ENCODE data around the gene LRRK1.

The LRRK1 gene

DNA sequence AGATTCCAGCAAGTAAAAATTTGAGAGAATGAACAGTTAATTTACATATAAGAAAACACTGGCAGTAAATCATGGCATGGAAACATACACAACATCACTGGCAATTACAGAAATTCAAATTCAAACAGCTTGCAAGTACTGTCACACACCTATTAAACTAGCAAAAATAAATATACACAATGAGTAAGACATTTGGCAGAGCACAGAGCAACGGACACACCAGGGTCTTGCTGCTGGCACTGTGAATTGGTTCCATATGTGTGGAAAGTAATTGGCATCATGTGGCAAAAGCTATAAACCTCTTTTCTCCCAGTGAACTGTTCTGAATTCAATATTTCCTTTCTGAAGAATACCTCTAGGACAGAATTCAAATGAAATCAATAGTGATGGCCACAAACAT lies 78.3 kb downstream of the LRRK1 start:
- Histone ChIP-seq H3K36me3 (no peaks in the 10 kb centered on the region), H3K27ac (no peak overlapping the region), H3K9me3 (ENCODE audit: severe bottlenecking) (no peaks in the 10 kb centered on the region), H3K4me3 (ENCODE audit: low read depth, low read length) (no peak overlapping the region), H3K27me3 (ENCODE audit: insufficient read depth, low read depth, severe bottlenecking) (no peaks in the 10 kb centered on the region)
- DNase-seq: no peak
- TF ChIP-seq, protein P1, sequence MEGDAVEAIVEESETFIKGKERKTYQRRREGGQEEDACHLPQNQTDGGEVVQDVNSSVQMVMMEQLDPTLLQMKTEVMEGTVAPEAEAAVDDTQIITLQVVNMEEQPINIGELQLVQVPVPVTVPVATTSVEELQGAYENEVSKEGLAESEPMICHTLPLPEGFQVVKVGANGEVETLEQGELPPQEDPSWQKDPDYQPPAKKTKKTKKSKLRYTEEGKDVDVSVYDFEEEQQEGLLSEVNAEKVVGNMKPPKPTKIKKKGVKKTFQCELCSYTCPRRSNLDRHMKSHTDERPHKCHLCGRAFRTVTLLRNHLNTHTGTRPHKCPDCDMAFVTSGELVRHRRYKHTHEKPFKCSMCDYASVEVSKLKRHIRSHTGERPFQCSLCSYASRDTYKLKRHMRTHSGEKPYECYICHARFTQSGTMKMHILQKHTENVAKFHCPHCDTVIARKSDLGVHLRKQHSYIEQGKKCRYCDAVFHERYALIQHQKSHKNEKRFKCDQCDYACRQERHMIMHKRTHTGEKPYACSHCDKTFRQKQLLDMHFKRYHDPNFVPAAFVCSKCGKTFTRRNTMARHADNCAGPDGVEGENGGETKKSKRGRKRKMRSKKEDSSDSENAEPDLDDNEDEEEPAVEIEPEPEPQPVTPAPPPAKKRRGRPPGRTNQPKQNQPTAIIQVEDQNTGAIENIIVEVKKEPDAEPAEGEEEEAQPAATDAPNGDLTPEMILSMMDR (IDR thresholded peaks at IDR 0.05; ENCODE audit: low read depth, low read length): no peak

DNA sequence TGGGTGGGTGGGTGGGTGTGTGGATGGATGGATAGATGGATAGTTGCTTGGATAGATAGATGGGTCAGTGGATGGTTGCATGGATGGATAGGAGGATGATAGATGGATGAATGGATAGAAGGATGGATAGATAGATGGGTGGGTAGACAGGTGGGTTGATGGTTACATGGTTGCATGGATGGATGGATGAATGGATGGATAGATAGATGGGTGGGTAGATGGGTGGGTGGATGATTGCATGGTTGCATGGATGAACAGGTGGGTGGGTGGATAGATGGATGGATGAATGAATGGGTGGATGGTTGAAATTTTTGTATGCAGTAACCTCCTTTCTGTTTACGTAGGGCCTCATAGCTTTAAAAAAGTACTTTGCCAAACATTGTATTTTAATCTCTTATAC lies 79.5 kb downstream of the LRRK1 start:
- no peaks in the 10 kb centered on the region for H3K9me3 ChIP-seq (ENCODE audit: severe bottlenecking)
- no peak overlapping the region for H3K27ac ChIP-seq
- TF ChIP-seq, protein P1 (IDR thresholded peaks at IDR 0.05; ENCODE audit: low read depth, low read length): no peak
- no peak for DNase-seq
- H3K27me3 ChIP-seq (ENCODE audit: insufficient read depth, low read depth, severe bottlenecking): no peaks in the 10 kb centered on the region
- H3K4me3 ChIP-seq (ENCODE audit: low read depth, low read length): no peak overlapping the region
- H3K36me3 ChIP-seq: no peaks in the 10 kb centered on the region

DNA sequence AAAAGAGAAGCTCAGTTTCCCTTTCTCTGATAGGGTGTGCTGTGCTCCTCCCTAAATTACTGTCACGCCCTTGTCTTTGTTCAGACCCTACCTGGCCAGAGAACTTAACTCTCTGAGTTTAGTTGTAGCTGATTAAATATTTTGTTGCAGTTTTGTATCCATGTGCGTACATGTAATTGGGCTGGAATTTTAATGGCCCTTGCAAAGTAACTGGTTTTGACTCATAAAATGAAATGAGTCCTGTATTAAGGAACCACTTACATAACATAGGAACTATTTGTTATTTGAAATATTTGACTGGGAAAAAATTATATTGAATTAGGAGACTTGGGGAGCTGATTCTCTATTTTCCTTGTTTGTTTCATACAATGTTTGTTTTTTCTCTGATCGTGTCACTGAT lies 80.2 kb downstream of the LRRK1 start:
- Histone ChIP-seq H3K27ac (no peak overlapping the region), H3K27me3 (ENCODE audit: insufficient read depth, low read depth, severe bottlenecking) (no peaks in the 10 kb centered on the region), H3K9me3 (ENCODE audit: severe bottlenecking) (no peaks in the 10 kb centered on the region), H3K36me3 (no peaks in the 10 kb centered on the region), H3K4me3 (ENCODE audit: low read depth, low read length) (no peak overlapping the region)
- TF ChIP-seq, protein P1 (IDR thresholded peaks at IDR 0.05; ENCODE audit: low read depth, low read length): no peak
- no peak for DNase-seq

DNA sequence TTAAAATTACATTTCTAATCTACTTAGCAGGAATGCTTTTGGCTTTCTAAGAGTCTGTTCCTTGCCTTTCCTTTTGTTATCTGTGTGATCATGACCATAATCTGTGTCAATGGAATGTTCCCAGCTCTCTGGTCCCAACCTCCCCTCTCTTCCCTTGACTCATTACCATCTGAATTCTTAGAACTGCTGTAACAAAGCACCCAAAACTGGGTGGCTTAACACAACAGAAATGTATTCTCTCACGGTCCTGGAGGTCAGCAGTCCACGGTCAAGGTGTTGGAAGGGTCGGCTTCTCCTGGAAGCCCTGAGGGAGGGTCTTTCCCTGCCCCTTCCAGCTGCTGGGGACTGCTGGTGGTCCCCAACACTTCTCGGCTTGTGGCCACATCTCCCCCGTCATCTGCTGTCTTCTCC lies 81.1 kb downstream of the LRRK1 start:
- no peak overlapping the region for H3K27ac ChIP-seq
- no peak for DNase-seq
- TF ChIP-seq, protein P1 (IDR thresholded peaks at IDR 0.05; ENCODE audit: low read depth, low read length): no peak
- no peaks in the 10 kb centered on the region for H3K36me3 ChIP-seq
- peaks cover 3% of the 10 kb centered on the region for H3K9me3 ChIP-seq (ENCODE audit: severe bottlenecking)
- no peaks in the 10 kb centered on the region for H3K27me3 ChIP-seq (ENCODE audit: insufficient read depth, low read depth, severe bottlenecking)
- no peak overlapping the region for H3K4me3 ChIP-seq (ENCODE audit: low read depth, low read length)

DNA sequence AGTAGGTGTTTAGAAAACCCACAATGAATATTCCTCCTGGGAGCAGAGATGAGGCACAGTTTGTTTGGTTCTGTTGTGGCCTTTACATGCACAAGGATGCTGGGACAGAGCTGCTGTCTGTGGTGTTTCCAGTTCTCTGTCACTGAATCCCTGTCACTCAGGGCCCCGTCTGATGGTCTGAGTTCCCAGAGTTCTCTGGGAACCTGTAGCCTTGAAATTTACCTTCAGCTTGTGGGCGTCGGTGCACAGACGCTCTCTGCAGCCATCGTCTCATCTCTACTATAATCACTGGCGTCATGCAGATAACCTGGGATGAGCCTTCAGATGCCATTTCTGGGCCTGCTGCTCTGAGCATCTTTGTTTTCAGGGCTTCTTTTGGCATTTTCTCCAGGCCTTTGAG lies 81.9 kb downstream of the LRRK1 start:
- no peak overlapping the region for H3K4me3 ChIP-seq (ENCODE audit: low read depth, low read length)
- no peaks in the 10 kb centered on the region for H3K36me3 ChIP-seq

DNA sequence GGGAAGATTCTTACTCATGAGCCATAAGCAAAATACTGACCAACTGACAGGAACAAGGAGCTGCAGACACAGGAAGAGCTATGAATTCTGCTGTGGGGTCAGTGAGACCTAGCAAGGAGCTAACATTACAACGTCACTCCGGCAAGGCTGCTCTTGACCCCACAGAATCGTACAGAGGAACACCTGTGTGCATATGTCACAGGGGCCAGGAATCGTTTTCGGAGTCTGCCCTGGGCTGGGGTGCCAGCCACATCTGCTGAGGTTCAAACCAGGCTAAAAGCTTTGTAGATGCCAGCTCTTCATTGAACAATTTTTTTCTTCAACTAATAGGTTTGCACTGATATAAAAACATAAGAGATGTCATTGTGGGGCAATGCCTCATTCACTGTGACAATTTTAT lies 82.6 kb downstream of the LRRK1 start:
- TF ChIP-seq, protein P1 (IDR thresholded peaks at IDR 0.05; ENCODE audit: low read depth, low read length): no peak
- Histone ChIP-seq H3K27me3 (ENCODE audit: insufficient read depth, low read depth, severe bottlenecking) (no peaks in the 10 kb centered on the region), H3K36me3 (no peaks in the 10 kb centered on the region), H3K27ac (no peak overlapping the region), H3K9me3 (ENCODE audit: severe bottlenecking) (peaks cover 4% of the 10 kb centered on the region), H3K4me3 (ENCODE audit: low read depth, low read length) (no peak overlapping the region)
- DNase-seq: no peak

More for the DNA sequence above, 81.9 kb downstream of the LRRK1 start:
- Histone ChIP-seq H3K27me3 (ENCODE audit: insufficient read depth, low read depth, severe bottlenecking) (no peaks in the 10 kb centered on the region), H3K27ac (no peak overlapping the region), H3K9me3 (ENCODE audit: severe bottlenecking) (peaks cover 4% of the 10 kb centered on the region)
- DNase-seq: no peak
- TF ChIP-seq, protein P1 (IDR thresholded peaks at IDR 0.05; ENCODE audit: low read depth, low read length): no peak
